Activated T-helper 1 cell treated with anti-CD3 and anti-CD28 coated beads, Interleukin-2, amount 50 U/mL, for 16 hours (primary cell): ENCODE data around the gene PPFIA1.
"Not testable (repeated sequence)": the region's sequence is repeated elsewhere in the genome, so short reads cannot be mapped to it uniquely, and the experiment has no call there.

Experiments
- DNase-seq, 2 donors: peaks; one replicate each; pipeline ENCODE4 v3.0.0-alpha.2; 2020; ENCODE audit warnings: low read depth in 1 of 2, low spot score in 1 of 2

Gene PPFIA1

GRCh38 chr11:70387564-70387963, 117.1 kb downstream of the PPFIA1 start:
- no peak for DNase-seq

- no peak for DNase-seq
Observed at GRCh38 chr11:70389201-70389600, 118.7 kb downstream of the PPFIA1 start.

GRCh38 chr11:70390882-70391281, 120.4 kb downstream of the PPFIA1 start:
- DNase-seq = not testable (repeated sequence)

GRCh38 chr11:70394211-70394950, 123.9 kb downstream of the PPFIA1 start:
- DNase-seq = no peak

DNA sequence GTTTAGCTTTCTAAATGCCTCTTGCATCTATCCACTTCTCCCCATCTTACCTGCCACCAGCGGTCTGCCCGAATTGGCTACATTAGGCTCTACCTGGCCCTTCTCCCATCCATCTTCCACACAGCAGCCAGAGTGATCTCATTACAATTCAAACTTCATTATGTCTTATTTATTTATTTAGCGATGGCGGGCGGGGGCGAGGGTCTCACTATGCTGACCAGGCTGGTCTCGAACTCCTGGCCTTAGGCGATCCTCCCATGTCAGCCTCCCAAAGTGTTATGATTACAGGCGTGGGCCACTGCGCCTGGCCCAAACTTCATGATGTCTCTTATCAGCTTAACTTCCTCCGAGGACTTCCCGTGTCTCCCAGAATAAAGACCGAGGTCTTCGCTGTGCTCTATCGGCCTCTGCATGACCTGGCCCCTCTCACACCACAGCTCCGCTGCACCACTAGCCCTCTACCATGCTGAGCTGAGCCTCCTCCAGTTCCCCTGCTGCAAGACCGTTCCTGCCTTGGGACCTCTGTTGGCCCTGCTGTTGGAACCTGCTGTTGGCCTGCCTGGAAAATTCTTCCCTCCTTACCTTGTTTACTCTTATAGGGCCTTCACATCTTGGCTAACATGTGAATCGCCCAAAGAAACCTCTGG, 127.0 kb downstream of the PPFIA1 start:
- DNase-seq = no peak

GRCh38 chr11:70397983-70398833, 127.7 kb downstream of the PPFIA1 start, which contains the start of gene CTTN:
TSS of gene CTTN (plus strand) at chr11:70398529. CDS start at chr11:70407298, 8,769 bp downstream.
- peak; percentile 26 to 62 for DNase-seq

GRCh38 chr11:70398834-70399680, 128.6 kb downstream of the PPFIA1 start:
- DNase-seq = no peak

GRCh38 chr11:70399681-70400112, 129.2 kb downstream of the PPFIA1 start:
- no peak for DNase-seq

GRCh38 chr11:70400643-70401042, 130.2 kb downstream of the PPFIA1 start:
- no peak for DNase-seq

DNA sequence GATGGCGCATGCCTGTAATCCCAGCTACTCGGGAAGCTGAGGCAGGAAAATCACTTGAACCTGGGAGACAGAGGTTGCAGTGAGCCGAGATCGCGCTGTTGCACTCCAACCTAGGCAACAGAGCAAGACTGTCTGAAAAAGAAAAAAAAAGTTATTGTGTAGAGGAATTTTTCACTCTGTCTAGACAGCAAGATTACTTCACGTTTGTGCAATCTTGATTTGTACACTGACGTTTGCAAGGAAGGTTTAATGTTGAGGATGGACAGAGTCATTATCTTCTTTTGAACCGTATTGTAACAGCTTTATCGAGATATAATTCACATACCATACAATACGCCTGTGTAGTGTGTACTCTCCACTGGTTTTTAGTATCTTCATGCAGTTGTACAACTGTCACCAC, 131.5 kb downstream of the PPFIA1 start:
- DNase-seq = no peak

DNA sequence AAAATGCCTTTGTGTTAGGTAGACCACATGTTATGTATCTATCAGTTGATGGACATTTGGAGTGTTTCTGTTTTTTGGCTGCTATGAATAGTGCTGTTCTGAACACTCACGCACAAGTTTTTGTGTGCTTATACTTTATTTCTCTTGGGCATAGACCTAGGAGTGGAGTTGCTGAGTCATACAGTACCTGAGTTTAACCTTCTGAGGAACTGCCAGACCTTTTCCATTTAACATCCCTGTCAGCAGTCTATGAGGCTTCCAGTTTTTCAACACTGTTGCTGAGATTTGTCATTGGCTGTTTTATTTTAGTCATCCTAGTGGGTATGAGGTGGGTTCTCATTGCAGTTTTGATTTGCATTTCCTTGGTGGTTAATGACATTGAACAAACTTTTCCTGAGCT, 132.2 kb downstream of the PPFIA1 start:
- no peak for DNase-seq

- DNase-seq = no peak
Observed at GRCh38 chr11:70404244-70404643, 133.8 kb downstream of the PPFIA1 start.

DNA sequence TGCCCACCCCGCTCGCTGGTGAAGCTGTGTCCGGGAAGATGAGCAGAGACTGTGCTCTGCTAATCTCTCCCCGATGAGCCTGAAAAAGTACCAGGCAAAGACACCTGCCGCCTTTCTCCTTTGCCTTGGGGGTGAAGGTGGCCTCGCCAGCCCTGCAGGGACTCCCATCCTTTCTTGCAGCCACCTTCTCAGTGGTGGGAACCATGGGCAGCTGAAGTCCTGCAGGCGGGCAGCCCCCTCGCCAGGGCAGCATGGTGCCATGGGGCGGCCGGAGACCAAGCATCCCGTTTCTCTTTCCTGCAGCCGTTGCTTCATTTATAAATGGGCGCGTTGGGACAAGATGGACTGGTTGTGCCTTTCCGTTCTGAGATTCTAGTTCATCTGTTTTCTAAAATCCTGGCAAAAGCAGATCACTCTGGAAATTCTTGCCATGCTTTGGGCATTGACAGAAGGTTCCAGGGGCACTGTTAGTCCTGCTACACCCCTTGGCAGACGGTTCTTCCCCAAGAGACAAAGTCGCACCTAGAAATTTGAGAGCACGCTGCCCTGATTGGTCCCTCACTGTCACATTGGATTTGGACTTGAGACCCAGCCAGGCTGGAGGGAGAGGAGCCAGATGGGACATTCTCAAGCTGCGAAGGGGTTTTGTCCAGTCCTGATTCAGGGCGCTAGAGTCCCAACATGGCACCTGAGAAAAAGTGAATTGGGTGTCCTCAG, 135.3 kb downstream of the PPFIA1 start:
- DNase-seq = no peak

DNA sequence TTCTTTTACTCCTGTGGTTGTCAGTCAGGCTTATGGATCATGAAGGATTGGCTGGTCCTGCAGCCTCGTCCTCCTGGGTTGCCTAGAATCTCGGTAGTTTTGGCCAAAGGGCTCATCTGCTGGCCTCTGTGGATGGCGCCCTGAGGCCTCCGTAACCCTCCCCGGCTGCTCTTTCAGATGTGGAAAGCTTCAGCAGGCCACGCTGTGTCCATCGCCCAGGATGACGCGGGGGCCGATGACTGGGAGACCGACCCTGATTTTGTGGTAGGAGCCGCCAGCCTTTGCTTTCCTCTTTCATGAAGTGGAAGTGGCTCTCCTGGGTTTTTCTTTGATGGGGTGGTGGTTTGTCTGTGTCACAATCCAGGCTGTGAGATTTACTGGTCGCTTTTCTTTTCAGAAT, 136.6 kb downstream of the PPFIA1 start:
- DNase-seq = no peak

DNA sequence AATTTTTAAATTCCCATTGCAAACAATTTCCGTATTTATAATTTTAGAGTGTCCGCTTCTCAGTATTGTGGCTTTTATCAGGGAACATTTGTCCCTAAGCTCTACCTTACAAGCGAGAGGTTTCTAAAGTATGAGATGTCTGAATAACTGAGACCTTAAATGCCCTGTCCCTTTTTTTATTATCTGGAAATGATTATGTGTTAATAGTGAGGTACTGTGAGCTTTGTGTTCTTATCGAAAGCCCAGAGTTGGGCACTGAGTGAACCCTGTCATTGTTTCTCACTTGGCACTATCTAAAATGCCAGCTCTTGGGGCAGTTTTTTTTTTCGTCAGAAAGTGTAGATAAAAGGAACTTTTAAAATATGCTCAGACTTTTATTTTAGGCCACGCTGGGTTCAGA, 137.3 kb downstream of the PPFIA1 start:
- DNase-seq = no peak

DNA sequence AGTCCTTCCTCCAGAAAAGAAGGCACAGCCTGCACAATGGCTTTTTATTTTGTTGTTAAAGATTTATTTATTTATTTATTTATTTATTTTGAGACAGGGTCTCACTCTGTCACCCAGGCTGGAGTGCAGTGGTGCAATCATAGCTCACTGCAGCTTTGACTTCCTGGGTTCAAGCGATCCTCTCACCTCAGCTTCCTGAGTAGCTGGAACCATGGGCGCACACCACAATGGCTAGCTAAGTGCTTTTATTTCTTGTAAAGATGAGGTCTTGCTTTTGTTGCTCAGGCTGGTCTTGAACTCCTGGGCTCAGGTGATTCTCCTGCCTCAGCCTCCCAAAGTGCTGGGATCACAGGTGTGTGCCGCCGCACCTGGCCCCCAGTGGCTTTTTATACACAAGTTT, 137.8 kb downstream of the PPFIA1 start:
- DNase-seq = not testable (repeated sequence)

- no peak for DNase-seq
Observed at GRCh38 chr11:70409437-70409836, 138.9 kb downstream of the PPFIA1 start.

DNA sequence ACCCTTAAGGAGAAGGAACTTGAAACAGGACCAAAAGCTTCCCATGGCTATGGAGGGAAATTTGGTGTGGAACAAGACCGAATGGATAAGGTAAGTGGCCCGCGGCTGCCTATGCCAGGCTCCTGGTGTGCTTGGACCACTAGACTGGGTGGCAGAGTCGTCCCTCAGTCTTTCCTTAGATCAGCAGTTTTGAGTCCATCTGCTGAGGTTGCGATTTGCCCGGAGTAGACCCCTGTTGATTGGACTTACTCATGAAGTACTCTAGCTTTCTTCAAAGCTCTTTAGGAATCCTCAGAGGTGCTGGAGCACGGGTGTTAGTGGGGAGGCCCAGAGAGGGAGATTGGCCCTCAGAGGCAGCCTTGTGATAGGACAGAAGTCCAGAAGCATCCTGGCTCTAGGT, 139.4 kb downstream of the PPFIA1 start:
- DNase-seq = no peak

GRCh38 chr11:70410276-70411205, 140.1 kb downstream of the PPFIA1 start:
- no peak for DNase-seq
